Lung microvascular endothelial cell (primary cell): ENCODE measurements around the gene PIK3CD. TPM values are rescaled to one million over a fixed set of nuclear protein-coding genes. Genes with fewer than 3 reads are reported as not detected.
A peak's percentile ranks its signal among the peaks of the same experiment; 100 is the strongest.

Experiments
- DNase-seq, 2 donors: peaks; one replicate each; pipeline versions ENCODE4 v3.0.0 to v3.0.0-alpha.2; 2010; ENCODE audit warnings: low read depth in 2 of 2
- total RNA-seq: library from RNA; depleted of rRNA; stranded (reverse); fragments of >200 nt; gene quantifications from 2 replicates; pipeline ENCODE4 v1.2.1, GENCODE V29; 2014

PIK3CD gene
- total RNA-seq, 1 donor from 2014 or later: 2.8 TPM

DNA sequence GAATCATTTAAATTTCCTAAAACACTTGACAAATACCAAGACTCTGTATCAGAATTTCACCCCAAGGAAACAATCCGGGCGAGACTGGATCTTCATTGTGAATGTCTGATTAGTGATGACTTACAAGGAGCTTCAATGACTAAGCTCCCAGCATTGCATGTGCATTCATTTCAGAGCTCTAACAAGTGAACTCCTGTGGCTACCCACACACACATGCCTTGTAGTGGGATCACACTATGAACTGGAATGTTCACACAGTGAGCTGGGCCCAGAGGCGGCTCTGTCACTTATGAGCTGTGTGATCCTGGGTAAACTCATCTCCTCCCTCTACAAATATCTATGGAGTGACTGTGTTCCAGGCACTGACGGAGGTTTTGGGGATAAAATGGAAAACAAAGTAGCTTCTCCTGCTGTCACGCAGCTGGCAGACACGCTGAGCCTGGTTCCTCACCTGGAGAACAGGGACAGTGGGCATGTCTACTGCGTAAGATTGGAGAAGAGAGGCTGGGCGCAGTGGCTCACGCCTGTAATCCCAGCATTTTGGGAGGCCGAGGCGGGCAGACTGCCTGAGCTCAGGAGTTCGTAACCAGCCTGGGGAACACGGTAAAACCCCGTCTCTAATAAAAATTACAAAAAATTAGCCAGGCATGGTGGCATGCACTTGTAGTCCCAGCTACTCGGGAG, 115.4 kb downstream of the PIK3CD start:
- DNase-seq: peak in 1 of 2 donors; percentile 87

DNA sequence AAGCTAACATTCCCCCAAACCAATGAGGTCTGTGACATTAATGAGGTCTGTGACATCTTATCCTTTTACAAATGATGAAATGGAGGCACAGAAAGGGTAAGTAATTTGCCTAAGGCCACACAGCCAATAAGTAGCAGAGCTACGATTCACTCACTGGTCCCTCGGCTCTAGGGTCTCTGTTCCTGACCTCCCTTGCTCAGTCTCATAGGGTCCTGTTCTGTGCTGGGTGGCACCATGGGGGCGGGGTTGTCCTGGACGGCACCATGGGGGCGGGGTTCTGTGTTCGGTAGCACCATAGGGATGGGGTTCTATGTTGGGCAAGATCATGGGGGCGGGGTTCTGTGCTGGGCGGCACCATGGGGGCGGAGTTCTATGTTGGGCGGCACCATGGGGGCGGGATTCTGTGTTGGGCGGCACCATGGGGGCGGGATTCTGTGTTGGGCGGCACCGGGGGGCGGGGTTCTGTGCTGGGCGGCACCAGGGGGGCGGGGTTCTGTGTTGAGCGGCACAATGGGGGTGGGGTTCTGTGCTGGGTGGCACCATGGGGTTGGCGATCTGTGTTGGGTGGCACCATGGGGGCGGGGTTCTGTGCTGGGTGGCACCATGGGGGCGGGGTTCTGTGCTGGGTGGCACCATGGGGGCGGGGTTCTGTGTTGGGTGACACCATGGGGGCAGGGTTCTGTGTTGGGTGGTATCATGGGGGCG, 116.6 kb downstream of the PIK3CD start:
- no peak for DNase-seq

DNA sequence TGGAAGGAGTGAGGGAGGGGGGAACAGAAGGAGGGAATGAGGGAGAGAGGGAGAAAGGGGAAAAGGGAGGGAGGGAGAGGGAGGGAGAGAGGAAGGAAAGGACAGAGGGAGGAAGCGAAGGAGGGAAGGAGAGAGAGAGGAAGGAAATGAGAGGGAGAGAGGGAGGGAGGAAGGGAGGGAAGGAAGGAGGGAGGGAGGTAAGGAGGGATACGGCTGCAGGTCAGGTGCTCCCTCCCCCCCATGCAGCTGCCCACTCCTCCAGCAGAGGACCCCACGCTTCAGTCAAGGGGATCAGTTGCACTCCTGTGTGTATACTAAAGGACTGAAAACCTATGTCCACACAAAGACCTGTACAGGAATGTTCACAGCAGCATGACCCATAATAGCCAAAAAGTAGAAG, 117.5 kb downstream of the PIK3CD start:
- DNase-seq: no peak

DNA sequence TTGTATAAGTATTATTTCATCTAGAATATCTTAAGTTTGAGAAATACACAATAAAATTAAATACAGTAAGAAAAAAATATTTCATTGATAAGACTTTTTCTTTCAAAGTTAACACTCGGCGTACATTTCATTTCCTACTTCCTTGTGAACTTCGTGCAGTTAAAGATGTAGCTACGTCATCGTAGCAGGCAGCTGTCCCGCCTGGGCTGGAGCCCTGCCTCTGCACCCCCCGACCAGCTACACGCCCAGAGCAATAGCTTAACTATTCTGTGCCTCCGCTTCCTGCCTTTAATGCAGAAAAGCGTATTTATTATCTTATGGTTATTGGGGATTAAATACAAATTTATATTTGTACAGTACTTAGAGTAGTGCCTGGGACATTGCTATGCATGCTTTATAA, 118.8 kb downstream of the PIK3CD start:
- DNase-seq: no peak

- DNase-seq: no peak
Observed at GRCh38 chr1:9774712-9775679, 123.5 kb downstream of the PIK3CD start.

DNA sequence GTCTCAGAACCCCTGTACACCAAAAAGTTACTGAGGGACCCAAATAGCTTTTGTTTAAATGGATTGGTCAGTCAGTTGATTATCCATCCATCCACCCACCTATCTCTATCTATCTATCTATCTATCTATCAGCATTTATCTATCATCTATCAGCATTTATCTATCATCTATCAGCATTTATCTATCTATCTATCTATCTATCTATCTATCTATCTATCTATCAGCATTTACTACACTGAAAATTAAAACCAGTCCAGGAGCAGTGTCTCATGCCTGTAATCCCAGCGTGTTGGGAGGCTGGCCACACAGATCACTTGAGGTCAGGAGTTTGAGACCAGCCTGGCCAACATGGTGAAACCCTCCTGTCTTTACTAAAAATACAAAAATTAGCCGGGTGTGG, 125.2 kb downstream of the PIK3CD start:
- no peak for DNase-seq

Other genes with a start within 250 kb of the PIK3CD start
- gene SLC25A33, start 112.3 kb upstream of the PIK3CD start, total RNA-seq: 3.7 and 4.6 TPM in 2 replicates
- 2.0 and 3.6 TPM in 2 replicates for gene TMEM201, start 62.8 kb upstream of the PIK3CD start, total RNA-seq
- 47.3 and 48.6 TPM in 2 replicates for gene CLSTN1, start 172.2 kb downstream of the PIK3CD start, total RNA-seq